Naive thymus-derived CD8-positive, alpha-beta T cell (primary cell): ENCODE data around the gene LMX1B. TPM values are rescaled to one million over a fixed set of nuclear protein-coding genes. Genes with fewer than 3 reads are reported as not detected.

ENCODE experiments used
- ATAC-seq, 2 donors: fragments of 150-1000 bp; cut with Tn5 transposase in 1 of 2; sonication (Bioruptor Pico), chemical (Tn5 transposase) in 1 of 2; 1 replicate in 1 of 2; 2 replicates in 1 of 2; pipeline ENCODE4 v1.10.0; 2021; ENCODE audit warnings: mild to moderate bottlenecking in 2 of 2, moderate library complexity in 2 of 2
- POLR2A ChIA-PET: fragments of 350-600 bp; sonication (Branson Sonifier 250); formaldehyde crosslinking; loops from one replicate; lab custom pipeline; 2021; ENCODE audit warnings: antibody characterized with exemption; lab: Charles Lee
- DNase-seq, 10 donors: peaks; one replicate each; pipeline versions ENCODE4 v3.0.0 to v3.0.0-alpha.2; 2020 to 2022
- H3K27ac Mint-ChIP-seq, 10 donors: one replicate each; pipeline ENCODE4 v1.8.0; 2020 to 2022; ENCODE audit warnings: mild to moderate bottlenecking in 10 of 10, mixed read lengths in 10 of 10, moderate library complexity in 4 of 10, inconsistent platforms in 1 of 10
- H3K27me3 Mint-ChIP-seq, 5 donors: one replicate each; pipeline ENCODE4 v1.8.0; 2021 to 2022; ENCODE audit warnings: mixed read lengths in 5 of 5
- H3K36me3 Mint-ChIP-seq, 3 donors: one replicate each; pipeline ENCODE4 v1.8.0; 2020 to 2022; ENCODE audit warnings: mixed read lengths in 3 of 3, mild to moderate bottlenecking in 2 of 3, inconsistent platforms in 1 of 3
- H3K4me1 Mint-ChIP-seq, 4 donors: one replicate each; pipeline ENCODE4 v1.8.0; 2021 to 2022; ENCODE audit warnings: mixed read lengths in 4 of 4
- H3K4me3 Mint-ChIP-seq, 10 donors: one replicate each; pipeline ENCODE4 v1.8.0; 2020 to 2022; ENCODE audit warnings: mild to moderate bottlenecking in 10 of 10, mixed read lengths in 10 of 10, moderate library complexity in 6 of 10, inconsistent platforms in 1 of 10
- H3K9me3 Mint-ChIP-seq, 9 donors: one replicate each; pipeline ENCODE4 v1.8.0; 2020 to 2022; ENCODE audit warnings: mixed read lengths in 9 of 9, mild to moderate bottlenecking in 3 of 9, inconsistent platforms in 1 of 9, moderate library complexity in 1 of 9
- polyA plus RNA-seq, 3 donors: library from polyadenylated mRNA; unstranded; fragments of 300-500 nt; fragmentation: Illumina TruSeq; gene quantifications; one replicate each; pipeline ENCODE4 v1.2.3, GENCODE V29; 2021
- total RNA-seq, 8 experiments: library from RNA in 2 of 8; stranded (reverse) in 2 of 8; gene quantifications; one replicate each; pipeline ENCODE4 v1.2.3 and lab custom pipeline; 2021 to 2026

The LMX1B gene
- total and polyA plus RNA-seq, 5 experiments from 2014 or later: not detected

GRCh38 chr9:126621919-126622735, 8.4 kb downstream of the LMX1B start:
- Mint-ChIP-seq H3K27me3 (peaks cover 25 to 95% (median 64%) of the 10 kb centered on the region in 5 donors), H3K4me1 (peaks cover 6 to 21% (median 16%) of the 10 kb centered on the region in 4 donors), H3K9me3 (peaks cover 0 to 2% (median 0%) of the 10 kb centered on the region in 9 donors), H3K27ac (peak overlapping the region in 1 of 10 donors; percentile 40), H3K4me3 (peak overlapping the region in 1 of 10 donors; percentile 17), H3K36me3 (peaks cover 0 to 2% (median 0%) of the 10 kb centered on the region in 3 donors)
- POLR2A ChIA-PET: interaction anchor here (1.0 kb wide), 1 partner anchor 10 kb away, joined by 3 read pairs; no protein-coding TSS in a partner anchor
- ATAC-seq (no peak), DNase-seq (no peak)

DNA sequence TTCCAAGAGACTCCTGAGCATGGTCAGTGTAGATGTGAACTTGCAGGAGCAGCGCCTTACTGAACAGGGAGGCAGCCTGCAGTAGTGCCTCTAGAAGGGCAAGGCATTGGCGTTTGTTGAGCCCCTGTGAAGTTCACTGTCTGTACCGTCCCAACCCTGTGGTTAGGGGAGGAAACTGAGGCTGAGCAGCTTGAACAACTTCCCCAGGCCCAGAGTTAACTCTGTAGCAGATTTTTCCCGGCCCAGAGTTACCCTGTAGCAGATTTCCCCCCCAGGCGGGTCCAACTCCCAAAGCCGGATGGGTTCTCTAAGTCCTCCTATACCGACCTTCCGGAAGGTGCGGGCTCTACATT, 9.6 kb downstream of the LMX1B start:
- Mint-ChIP-seq H3K27me3 (peaks cover 24 to 98% (median 67%) of the 10 kb centered on the region in 5 donors), H3K4me3 (no peak overlapping the region), H3K9me3 (peaks cover 0 to 2% (median 0%) of the 10 kb centered on the region in 9 donors), H3K36me3 (peaks cover 0 to 2% (median 0%) of the 10 kb centered on the region in 3 donors), H3K27ac (no peak overlapping the region), H3K4me1 (peaks cover 4 to 16% (median 12%) of the 10 kb centered on the region in 4 donors)
- POLR2A ChIA-PET: no interaction called here
- ATAC-seq (no peak), DNase-seq (no peak)

DNA sequence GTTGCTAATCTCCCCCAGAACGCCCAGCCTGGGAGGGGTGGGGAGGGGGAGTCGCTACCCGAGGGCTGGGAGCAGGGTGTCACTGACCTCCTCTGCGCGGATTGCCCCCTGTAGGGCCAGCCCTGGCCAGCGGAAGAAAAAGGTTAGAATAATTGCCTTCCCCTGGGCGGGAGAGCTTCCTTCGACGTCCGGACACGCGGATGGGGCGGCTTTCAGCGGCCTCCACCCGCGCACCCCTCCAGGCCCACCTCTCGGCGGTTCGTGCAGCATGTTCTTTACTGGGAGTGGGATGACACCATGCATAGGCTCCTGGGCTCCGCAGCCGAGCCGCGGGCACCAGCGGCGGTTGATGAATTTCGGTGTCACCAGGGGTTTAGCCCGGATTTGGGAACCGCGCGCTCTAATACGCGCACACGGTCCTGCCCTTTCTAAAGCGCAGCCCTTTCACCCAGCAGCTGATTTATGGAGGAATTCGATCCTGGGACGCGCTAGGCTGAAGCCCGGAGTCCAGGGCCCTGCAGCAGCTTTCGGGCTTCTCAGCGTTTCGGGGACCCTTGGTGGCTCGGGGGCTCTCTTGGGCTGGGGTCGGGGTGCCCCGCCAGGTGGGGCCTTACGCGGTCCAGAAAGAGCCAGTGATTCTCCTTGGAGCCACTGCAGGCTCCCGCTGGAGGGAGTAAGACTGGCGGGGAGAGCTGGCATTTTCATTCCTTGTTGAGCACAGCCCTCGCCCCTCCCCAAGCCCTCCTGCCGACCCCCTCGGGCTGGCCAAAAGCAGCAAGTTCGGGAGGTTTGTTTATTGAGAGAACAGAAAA, 10.1 kb downstream of the LMX1B start:
- Mint-ChIP-seq H3K4me1 (peaks cover 4 to 13% (median 10%) of the 10 kb centered on the region in 4 donors), H3K4me3 (no peak overlapping the region), H3K27ac (no peak overlapping the region), H3K36me3 (peaks cover 0 to 2% (median 0%) of the 10 kb centered on the region in 3 donors), H3K9me3 (peaks cover 0 to 2% (median 0%) of the 10 kb centered on the region in 9 donors), H3K27me3 (peaks cover 28 to 98% (median 70%) of the 10 kb centered on the region in 5 donors)
- no peak for ATAC-seq
- POLR2A ChIA-PET: no interaction called here
- DNase-seq: no peak

DNA sequence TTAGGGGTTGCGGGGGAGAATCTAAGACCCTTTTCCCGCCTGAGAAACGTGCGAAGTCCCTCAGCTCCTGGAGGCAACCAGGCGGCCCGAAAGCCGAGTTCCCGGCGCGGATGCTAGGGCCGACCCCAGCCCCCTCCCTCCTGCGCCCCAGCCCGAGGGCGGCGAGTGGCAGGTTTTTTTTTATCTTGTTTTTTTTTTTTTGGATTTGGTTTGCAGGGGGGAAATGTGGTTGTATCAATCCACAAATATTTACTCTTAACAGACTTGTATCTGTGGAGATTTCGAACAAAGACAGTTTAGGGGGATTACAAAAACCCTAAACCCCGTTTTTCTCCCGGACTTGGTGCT, 10.7 kb downstream of the LMX1B start:
- DNase-seq: no peak
- Mint-ChIP-seq H3K4me3 (no peak overlapping the region), H3K4me1 (peaks cover 3 to 11% (median 10%) of the 10 kb centered on the region in 4 donors), H3K27me3 (peaks cover 28 to 98% (median 70%) of the 10 kb centered on the region in 5 donors), H3K36me3 (peaks cover 0 to 2% (median 0%) of the 10 kb centered on the region in 3 donors), H3K27ac (no peak overlapping the region), H3K9me3 (peaks cover 0 to 2% (median 0%) of the 10 kb centered on the region in 9 donors)
- ATAC-seq: no peak
- POLR2A ChIA-PET: no interaction called here

DNA sequence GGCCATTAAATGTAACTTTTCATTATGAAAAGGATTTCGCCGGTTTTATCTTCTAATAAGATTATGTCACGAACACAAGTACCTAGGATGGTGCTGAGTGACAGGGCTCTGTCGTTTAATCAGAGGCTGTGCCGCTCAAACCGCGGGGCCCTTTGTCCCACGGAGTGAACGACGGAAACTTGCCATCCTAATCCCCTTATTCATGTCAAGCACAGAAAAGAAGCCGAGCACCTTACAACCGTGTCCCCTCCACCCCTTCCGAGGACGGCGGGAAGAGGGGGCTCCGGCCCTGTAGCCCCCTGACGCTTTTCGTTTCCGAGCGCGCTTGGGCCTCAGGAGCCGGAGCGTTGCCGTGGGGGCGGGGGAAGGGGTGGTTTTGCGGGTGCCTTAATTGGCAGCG, 11.2 kb downstream of the LMX1B start:
- H3K27me3 Mint-ChIP-seq: peaks cover 26 to 98% (median 68%) of the 10 kb centered on the region in 5 donors
- peaks cover 0 to 2% (median 0%) of the 10 kb centered on the region in 3 donors for H3K36me3 Mint-ChIP-seq
- POLR2A ChIA-PET: no interaction called here
- peak overlapping the region in 9 of 10 donors; percentile 39 to 87 (median 56) for H3K4me3 Mint-ChIP-seq
- DNase-seq (no peak), ATAC-seq (no peak)
- H3K27ac Mint-ChIP-seq: no peak overlapping the region
- H3K9me3 Mint-ChIP-seq: peaks cover 0 to 2% (median 0%) of the 10 kb centered on the region in 9 donors
- H3K4me1 Mint-ChIP-seq: peaks cover 3 to 11% (median 10%) of the 10 kb centered on the region in 4 donors

DNA sequence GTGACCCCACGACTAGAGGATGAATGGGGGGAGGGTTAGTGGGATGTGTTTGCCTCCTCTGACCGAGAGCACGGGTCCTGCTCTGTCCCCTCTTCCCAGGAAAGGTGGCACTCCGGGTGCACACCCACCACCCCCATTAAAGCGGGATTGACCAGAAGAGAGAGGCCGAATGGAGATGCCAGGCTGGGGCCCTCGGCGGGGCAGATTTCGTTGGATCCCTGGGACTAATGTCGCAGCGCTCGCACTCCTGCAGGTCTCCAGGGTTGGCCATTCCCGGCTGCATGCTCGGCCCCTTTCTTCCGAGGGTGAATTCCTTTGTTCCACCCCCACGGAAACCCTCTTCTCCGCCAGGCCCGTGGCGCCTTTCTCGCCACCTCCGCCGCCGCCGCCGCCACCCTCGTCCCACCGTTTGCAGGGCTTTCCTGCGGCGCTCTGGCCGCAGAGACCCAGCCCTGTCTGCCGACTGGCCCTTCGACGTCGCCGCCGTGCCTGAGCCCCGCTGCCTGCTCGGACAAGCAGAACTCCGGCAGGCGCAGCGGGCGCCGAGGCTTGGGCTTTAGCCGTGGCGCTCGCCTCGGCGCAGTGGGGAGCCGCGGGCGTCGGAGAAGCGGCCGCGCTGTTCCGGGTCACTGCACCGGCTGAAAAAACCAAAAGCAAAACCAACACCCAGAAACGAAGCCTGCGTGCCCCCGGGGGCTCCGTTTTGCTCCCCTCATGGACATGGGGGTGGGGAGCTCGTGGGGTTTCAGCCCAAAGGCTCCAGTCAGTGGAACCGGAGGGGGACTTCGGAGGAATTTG, 11.8 kb downstream of the LMX1B start:
- ATAC-seq (peak in 1 of 2 donors; percentile 27), DNase-seq (no peak)
- Mint-ChIP-seq H3K27me3 (peaks cover 24 to 98% (median 67%) of the 10 kb centered on the region in 5 donors), H3K36me3 (peaks cover 0 to 2% (median 0%) of the 10 kb centered on the region in 3 donors), H3K4me1 (peaks cover 3 to 11% (median 10%) of the 10 kb centered on the region in 4 donors), H3K4me3 (peak overlapping the region; percentile 24 to 87 (median 72)), H3K27ac (no peak overlapping the region), H3K9me3 (peaks cover 0 to 2% (median 0%) of the 10 kb centered on the region in 9 donors)
- POLR2A ChIA-PET: no interaction called here

DNA sequence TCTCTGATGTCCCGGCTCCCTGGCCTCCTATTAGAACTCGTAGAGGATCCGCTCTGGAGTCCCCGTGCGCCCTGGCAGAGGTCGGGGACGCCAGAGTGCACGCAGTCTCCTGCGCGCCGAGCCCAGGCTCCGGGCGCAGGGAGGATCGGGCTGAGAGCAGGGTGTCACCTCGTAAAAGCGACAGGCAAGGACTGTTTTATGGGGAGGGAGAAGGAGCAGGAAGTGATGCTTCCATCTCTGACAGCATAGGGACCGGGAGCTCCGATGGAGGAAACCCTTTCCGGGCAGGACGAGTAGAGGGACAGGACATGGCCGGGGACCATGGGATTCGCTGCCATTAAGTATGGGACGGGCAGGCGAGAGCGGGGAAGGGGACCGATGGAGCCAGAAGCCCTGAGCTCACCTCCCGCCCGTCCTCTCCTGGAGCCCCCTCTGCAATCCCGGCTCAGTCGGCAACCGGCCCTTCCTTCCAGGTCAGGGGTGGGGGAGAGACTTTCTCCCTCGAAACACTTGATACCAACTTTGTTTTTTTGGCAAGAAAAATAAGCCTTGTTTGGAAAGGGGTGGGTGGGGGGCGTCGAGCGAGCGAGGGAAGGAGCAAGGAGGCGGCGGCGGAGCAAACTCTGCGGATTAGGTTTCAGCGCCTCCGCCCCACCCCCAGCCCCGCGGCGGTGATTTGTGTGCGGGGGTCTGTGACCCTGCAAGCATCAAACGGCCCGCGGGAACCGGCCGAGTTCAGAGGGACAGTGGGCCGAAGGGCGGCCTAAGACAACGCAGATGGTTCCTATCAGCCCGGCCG, 12.6 kb downstream of the LMX1B start:
- peak overlapping the region; percentile 24 to 87 (median 72) for H3K4me3 Mint-ChIP-seq
- no peak overlapping the region for H3K27ac Mint-ChIP-seq
- DNase-seq: no peak

GRCh38 chr9:126626926-126627233, 13.2 kb downstream of the LMX1B start:
- ATAC-seq: no peak
- H3K27me3 Mint-ChIP-seq: peaks cover 18 to 90% (median 61%) of the 10 kb centered on the region in 5 donors
- peaks cover 0 to 2% (median 0%) of the 10 kb centered on the region in 9 donors for H3K9me3 Mint-ChIP-seq
- peaks cover 3 to 10% (median 9%) of the 10 kb centered on the region in 4 donors for H3K4me1 Mint-ChIP-seq
- DNase-seq: no peak
- peak overlapping the region in 2 of 10 donors; percentile 61 to 80 for H3K4me3 Mint-ChIP-seq
- H3K27ac Mint-ChIP-seq: no peak overlapping the region
- POLR2A ChIA-PET: no interaction called here
- peaks cover 0 to 2% (median 0%) of the 10 kb centered on the region in 3 donors for H3K36me3 Mint-ChIP-seq

More for the DNA sequence above, 12.6 kb downstream of the LMX1B start:
- Mint-ChIP-seq H3K27me3 (peaks cover 19 to 92% (median 62%) of the 10 kb centered on the region in 5 donors), H3K4me1 (peaks cover 3 to 11% (median 10%) of the 10 kb centered on the region in 4 donors), H3K9me3 (peaks cover 0 to 2% (median 0%) of the 10 kb centered on the region in 9 donors), H3K36me3 (peaks cover 0 to 2% (median 0%) of the 10 kb centered on the region in 3 donors)
- ATAC-seq: peak in 1 of 2 donors; percentile 47
- POLR2A ChIA-PET: no interaction called here

DNA sequence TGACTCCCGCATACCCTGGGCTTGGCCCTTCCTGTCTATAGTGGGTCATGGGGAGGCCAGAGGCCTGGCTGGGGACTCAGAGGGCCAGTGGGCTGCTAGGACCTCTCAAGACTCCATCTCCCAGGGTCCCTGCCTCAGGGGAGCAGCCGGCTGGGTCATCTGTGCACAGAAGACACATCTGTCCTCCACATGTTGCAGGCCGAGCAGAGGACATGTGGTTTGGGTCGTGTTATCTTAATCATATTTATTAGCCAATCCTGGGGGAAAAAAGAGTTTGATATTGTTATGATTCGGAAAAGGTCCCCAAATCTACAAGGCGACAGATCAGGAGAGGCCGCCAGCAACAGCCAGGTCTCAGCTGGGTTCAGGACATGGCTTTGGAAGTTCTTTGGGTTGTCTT, 14.4 kb downstream of the LMX1B start:
- POLR2A ChIA-PET: no interaction called here
- no peak overlapping the region for H3K27ac Mint-ChIP-seq
- H3K27me3 Mint-ChIP-seq: peaks cover 17 to 90% (median 60%) of the 10 kb centered on the region in 5 donors
- peaks cover 0 to 2% (median 0%) of the 10 kb centered on the region in 3 donors for H3K36me3 Mint-ChIP-seq
- H3K9me3 Mint-ChIP-seq: no peaks in the 10 kb centered on the region
- no peak for ATAC-seq
- DNase-seq: no peak
- peaks cover 3 to 10% (median 9%) of the 10 kb centered on the region in 4 donors for H3K4me1 Mint-ChIP-seq
- no peak overlapping the region for H3K4me3 Mint-ChIP-seq

GRCh38 chr9:126628969-126629674, 15.4 kb downstream of the LMX1B start:
- no peak overlapping the region for H3K4me3 Mint-ChIP-seq
- ATAC-seq (no peak), DNase-seq (no peak)
- H3K27ac Mint-ChIP-seq: no peak overlapping the region
- peaks cover 0 to 2% (median 0%) of the 10 kb centered on the region in 3 donors for H3K36me3 Mint-ChIP-seq
- H3K27me3 Mint-ChIP-seq: peaks cover 19 to 90% (median 61%) of the 10 kb centered on the region in 5 donors
- H3K9me3 Mint-ChIP-seq: no peaks in the 10 kb centered on the region
- peaks cover 3 to 10% (median 9%) of the 10 kb centered on the region in 4 donors for H3K4me1 Mint-ChIP-seq
- POLR2A ChIA-PET: interaction anchor here (0.6 kb wide), 1 partner anchor 365 kb away, joined by 4 read pairs; no protein-coding TSS in a partner anchor
